ENCODE measurements around the gene BCL2L13. TPM values are rescaled to one million over a fixed set of nuclear protein-coding genes. Genes with fewer than 3 reads are reported as not detected.

The BCL2L13 gene
- total RNA-seq, 1 experiment from 2014 or later, result 52.9 TPM

DNA sequence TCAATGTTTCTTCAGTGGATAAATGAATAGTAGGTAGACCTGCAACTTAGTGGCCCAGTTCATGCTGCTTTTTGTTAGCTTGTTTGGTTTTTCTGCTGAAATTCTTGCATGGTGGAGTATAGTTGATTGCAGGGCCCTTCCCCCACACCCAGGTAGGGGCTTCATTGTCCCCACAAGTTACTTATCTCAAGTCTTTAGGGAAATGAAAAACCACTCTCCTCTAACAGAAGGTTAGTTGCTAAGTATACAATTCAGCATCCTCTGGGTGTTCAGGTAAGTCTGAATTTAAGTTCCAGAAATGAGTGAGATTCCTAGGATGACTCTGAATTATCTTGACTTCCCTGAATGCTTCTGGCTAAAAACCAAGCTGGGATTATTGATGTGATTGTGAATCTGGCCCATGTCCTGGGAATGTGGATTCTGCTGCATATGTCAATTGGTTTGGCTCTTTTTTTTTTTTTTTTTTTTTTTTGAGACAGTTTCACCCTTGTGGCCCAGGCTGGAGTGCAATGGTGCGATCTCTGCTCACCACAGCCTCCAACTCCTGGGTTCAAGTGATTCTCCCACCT lies 40.3 kb downstream of the BCL2L13 start:
- Histone ChIP-seq H3K27me3 (replicated peaks; ENCODE audit: insufficient read depth, low read depth, low read length, poor library complexity) (no peaks in the 10 kb centered on the region), H3K27ac (ENCODE audit: low read depth, low read length, poor library complexity, severe bottlenecking) (no peak overlapping the region), H3K4me3 (ENCODE audit: low read depth, low read length, poor library complexity, severe bottlenecking) (no peak overlapping the region), H3K4me1 (ENCODE audit: insufficient read depth, low read length, poor library complexity, severe bottlenecking) (no peaks in the 10 kb centered on the region), H3K9me3 (ENCODE audit: low read depth, low read length, poor library complexity, severe bottlenecking) (no peaks in the 10 kb centered on the region), H3K36me3 (ENCODE audit: insufficient read depth, low read length, poor library complexity, severe bottlenecking) (no peaks in the 10 kb centered on the region)
- intact Hi-C loops (cut with micrococcal nuclease; ENCODE audit: unreplicated experiment), result no loop called here
- TF ChIP-seq CTCF (conservative IDR thresholded peaks at IDR 0.05; ENCODE audit: low read depth, low read length) (no peak), EZH2 (IDR thresholded peaks at IDR 0.05; ENCODE audit: borderline replicate concordance, low read depth, low read length, poor library complexity, severe bottlenecking) (no peak)
- POLR2A ChIA-PET (ENCODE audit: low non-redundant PET), result no interaction called here
- CTCF ChIA-PET, result no interaction called here
- BruUV-seq (replicated peaks), result no TSS peak
- no peak for DNase-seq (ENCODE audit: low spot score)

GRCh38 chr22:17684245-17684644 lies 45.7 kb downstream of the BCL2L13 start:
- CTCF ChIA-PET, result interaction anchor here (0.7 kb wide), 1 partner anchor 39 kb away, joined by 3 read pairs; no protein-coding TSS in a partner anchor
- no peak for TF ChIP-seq CTCF (conservative IDR thresholded peaks at IDR 0.05; ENCODE audit: low read depth, low read length)
- no peak for TF ChIP-seq EZH2 (IDR thresholded peaks at IDR 0.05; ENCODE audit: borderline replicate concordance, low read depth, low read length, poor library complexity, severe bottlenecking)
- Histone ChIP-seq H3K4me3 (ENCODE audit: low read depth, low read length, poor library complexity, severe bottlenecking) (no peak overlapping the region), H3K27ac (ENCODE audit: low read depth, low read length, poor library complexity, severe bottlenecking) (no peak overlapping the region), H3K36me3 (ENCODE audit: insufficient read depth, low read length, poor library complexity, severe bottlenecking) (peaks cover 6% of the 10 kb centered on the region), H3K27me3 (replicated peaks; ENCODE audit: insufficient read depth, low read depth, low read length, poor library complexity) (no peaks in the 10 kb centered on the region), H3K9me3 (ENCODE audit: low read depth, low read length, poor library complexity, severe bottlenecking) (no peaks in the 10 kb centered on the region), H3K4me1 (ENCODE audit: insufficient read depth, low read length, poor library complexity, severe bottlenecking) (no peaks in the 10 kb centered on the region)
- no TSS peak for BruUV-seq (replicated peaks)
- intact Hi-C loops (cut with micrococcal nuclease; ENCODE audit: unreplicated experiment), result no loop called here
- no peak for DNase-seq (ENCODE audit: low spot score)
- POLR2A ChIA-PET (ENCODE audit: low non-redundant PET), result no interaction called here

DNA sequence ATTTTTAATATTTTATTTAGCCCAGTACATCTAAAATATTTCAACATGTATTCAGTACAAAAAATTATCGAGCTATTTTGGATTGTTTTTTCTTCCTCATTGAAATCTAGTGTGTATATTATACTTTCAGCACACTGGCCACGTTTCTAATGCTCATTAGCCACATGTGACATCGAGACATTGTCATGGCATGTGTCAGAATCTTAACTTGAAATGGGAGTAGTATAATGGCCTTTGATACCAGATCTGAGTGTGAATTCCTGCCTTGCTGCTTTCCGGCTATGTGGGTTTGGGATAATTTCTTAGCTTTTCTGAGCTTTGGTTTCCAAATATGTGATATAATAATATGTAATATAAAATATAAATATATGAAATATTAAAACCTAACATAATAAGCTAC lies 54.3 kb downstream of the BCL2L13 start:
- no peaks in the 10 kb centered on the region for H3K9me3 ChIP-seq (ENCODE audit: low read depth, low read length, poor library complexity, severe bottlenecking)
- no peaks in the 10 kb centered on the region for H3K27me3 ChIP-seq (replicated peaks; ENCODE audit: insufficient read depth, low read depth, low read length, poor library complexity)
- H3K4me3 ChIP-seq (ENCODE audit: low read depth, low read length, poor library complexity, severe bottlenecking), result no peak overlapping the region
- CTCF ChIA-PET, result no interaction called here
- H3K4me1 ChIP-seq (ENCODE audit: insufficient read depth, low read length, poor library complexity, severe bottlenecking), result no peaks in the 10 kb centered on the region
- no peak overlapping the region for H3K27ac ChIP-seq (ENCODE audit: low read depth, low read length, poor library complexity, severe bottlenecking)
- no peak for DNase-seq (ENCODE audit: low spot score)
- POLR2A ChIA-PET (ENCODE audit: low non-redundant PET), result no interaction called here
- TF ChIP-seq CTCF (conservative IDR thresholded peaks at IDR 0.05; ENCODE audit: low read depth, low read length), result no peak
- no peak for TF ChIP-seq EZH2 (IDR thresholded peaks at IDR 0.05; ENCODE audit: borderline replicate concordance, low read depth, low read length, poor library complexity, severe bottlenecking)
- intact Hi-C loops (cut with micrococcal nuclease; ENCODE audit: unreplicated experiment), result no loop called here
- no TSS peak for BruUV-seq (replicated peaks)
- no peaks in the 10 kb centered on the region for H3K36me3 ChIP-seq (ENCODE audit: insufficient read depth, low read length, poor library complexity, severe bottlenecking)
